HG03457 (cell line): ENCODE data around the gene GLRX.
A peak's percentile ranks its signal among the peaks of the same experiment; 100 is the strongest.
"Not testable (repeated sequence)": the region's sequence is repeated elsewhere in the genome, so short reads cannot be mapped to it uniquely, and the experiment has no call there.

Source experiments
- ATAC-seq: cut with Tn5 transposase; IDR thresholded peaks from one replicate; pipeline ENCODE4 v1.9.1; 2021; ENCODE audit warnings: moderate number of reproducible peaks; ENCODE audit not compliant: unreplicated experiment

Gene GLRX

DNA sequence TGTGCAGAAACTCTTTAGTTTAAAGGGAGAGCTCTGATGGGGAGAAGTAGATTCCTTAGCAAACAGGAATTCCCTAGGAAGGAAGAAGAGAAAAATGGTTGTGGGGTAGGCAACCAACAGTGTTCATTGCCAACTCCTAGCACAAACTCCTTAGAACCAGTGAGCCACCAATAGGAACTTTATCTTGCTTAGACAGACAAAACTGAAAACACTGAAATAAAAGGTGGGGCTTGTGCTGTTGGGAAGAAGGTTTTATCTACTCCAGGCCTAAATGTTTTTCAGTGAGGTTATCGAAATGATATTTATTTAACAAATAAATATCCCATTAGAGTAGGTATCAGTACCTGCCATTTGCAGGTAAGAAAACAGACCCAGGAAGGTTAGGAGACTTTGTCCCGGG, 7.7 kb upstream of the GLRX start:
- no peak for ATAC-seq

DNA sequence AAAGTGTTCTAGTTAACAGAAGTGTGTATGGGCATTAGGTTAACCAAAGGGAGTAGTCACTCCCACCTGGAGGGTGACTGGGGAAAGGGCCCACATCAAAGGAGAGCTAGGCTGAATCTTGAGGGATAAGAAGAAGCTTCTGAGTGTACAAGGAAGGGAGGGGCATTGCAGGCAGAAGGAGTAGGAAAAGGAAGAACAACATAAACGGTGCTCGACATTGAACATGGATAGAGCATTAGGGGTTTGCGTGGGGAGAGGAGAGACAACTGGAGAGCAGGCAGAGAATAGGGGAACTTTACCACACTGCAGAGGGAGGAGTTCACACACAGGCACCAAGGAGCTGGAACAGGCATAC, 5.3 kb upstream of the GLRX start:
- ATAC-seq = no peak

DNA sequence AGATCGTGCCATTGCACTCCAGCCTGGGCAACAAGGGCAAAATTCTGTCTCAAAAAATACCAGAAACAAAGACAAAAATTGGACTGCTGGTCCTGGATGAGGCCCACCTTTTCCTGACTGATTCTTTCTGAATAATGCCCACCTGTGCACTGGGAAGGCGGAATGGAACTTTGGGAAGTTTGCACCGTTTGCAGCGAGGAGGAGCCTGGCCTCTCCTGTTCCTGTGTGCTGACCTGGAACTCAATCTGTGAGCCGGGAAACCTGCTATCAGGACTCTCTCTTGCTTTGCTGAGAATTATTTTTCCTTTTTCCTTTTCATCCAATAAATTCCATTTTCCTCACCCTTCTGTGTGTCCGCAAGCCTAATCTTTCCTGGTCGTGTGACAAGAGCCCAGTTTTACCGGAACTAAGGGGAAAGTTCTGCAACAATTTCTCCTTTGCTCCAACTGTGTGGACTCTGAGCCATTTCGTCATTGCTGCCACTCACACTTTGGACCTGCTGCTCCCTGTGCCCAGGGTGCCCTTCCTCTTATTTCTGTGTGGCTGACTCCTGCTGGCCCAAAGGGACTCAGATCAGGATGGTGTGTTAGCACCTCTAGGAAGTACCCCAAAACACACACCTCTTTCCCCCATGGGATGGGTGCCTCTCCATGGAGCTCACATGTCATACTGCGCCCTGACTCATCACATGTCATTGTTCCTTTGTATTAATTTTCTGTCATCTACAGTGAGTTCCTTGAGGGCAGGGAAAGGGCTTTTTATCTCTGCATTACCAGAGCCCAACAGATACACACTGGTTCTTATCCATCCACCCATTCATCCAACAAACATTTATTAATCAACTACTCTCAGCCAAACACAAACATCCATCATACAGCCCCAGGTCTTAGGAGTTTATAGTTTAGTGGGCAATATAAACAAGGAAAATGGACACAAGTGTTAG, 4.7 kb upstream of the GLRX start:
- ATAC-seq = no peak

GRCh38 chr5:95825495-95825894, 3.0 kb upstream of the GLRX start:
- ATAC-seq = no peak

DNA sequence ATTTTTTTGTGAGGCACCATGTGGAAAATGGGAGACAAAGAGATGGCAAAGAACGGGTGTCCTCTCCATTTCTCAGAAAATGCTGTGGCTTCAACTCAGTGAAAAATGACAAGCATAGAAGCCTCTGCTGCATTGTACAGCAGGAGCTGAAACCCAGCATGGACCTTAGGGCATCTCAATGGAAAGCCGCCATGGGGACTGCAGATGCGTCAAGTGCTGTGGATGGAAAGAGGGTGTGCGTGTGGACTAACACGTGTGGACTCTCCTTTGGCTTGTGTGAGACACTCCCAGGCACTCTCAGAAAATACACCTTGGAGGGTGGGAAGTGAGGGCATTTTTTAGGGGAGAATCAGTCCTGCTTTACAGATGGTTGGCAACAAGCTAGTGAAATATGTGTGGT, 2.2 kb upstream of the GLRX start:
- ATAC-seq = no peak

GRCh38 chr5:95823738-95824609, 1.4 kb upstream of the GLRX start:
- peak; percentile 40 for ATAC-seq

- no peak for ATAC-seq
Measured at GRCh38 chr5:95823218-95823737, 752 bp upstream of the GLRX start.

GRCh38 chr5:95822043-95822541, 434 bp downstream of the GLRX start:
- ATAC-seq = peak; percentile 35

GRCh38 chr5:95821110-95822021, 1.2 kb downstream of the GLRX start:
- ATAC-seq = no peak

DNA sequence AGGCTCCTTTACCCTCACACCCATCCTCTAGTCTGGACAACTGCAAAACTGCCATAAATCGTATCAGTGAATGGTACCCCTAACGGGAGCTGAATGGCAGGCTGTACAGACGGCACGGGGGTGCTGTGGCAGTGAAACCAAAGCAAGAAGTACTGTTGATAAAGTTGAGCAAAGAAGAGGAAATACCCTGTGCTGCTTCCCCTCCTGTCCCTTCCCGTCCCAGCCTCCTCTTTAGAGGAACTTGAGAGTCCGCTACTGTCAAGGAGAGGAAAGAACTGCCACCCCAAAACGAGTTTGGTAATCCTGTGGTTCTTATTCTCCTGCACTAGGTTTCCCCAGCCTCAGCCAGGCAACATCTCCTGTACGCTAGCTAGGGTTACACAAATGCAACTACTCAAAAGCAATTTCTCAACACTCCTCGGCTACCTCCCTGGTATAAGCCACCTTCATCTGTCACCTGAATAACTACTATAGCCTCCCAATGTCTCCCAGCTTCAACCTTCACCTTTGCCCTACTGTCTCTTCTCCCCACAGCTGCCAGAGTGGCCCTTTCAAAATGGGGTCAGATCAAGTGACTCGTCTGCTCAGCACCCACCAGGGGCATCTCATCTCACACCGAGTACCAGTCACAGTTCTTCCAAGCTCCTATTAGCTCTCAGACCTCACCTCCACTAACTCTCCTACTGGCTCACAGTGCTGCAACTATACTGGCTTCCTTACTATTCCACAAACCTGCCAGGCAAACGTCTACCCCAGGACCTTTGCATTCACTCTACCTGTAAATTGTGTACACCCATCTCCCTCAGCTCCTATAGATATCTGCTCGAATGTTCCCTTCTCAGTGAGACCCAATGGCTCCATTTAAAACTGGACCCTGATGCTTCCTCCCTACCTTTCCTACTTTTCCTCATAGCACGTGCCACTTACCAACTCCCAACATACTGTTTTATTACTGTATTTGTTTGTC, 4.1 kb downstream of the GLRX start:
- ATAC-seq = no peak

DNA sequence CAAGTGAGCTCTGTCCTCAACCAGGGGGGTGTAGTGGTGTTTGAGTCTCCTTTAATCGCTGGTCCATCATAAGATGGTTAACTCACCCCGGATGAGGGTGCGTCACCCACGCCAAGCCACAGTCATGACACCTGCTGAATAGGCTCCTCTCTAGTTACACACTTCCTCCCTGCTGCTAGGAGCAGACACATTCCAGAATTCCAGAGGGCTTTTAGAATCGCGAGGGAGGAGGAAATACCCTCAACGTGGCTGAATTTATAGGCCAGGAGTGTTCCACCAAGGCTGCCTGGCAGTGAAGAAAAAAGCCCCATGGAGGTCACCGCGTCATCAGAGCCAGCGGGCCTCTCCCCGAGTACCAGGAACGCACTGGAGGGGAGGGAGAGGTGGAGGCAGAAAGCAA, 5.1 kb downstream of the GLRX start:
- ATAC-seq = no peak

DNA sequence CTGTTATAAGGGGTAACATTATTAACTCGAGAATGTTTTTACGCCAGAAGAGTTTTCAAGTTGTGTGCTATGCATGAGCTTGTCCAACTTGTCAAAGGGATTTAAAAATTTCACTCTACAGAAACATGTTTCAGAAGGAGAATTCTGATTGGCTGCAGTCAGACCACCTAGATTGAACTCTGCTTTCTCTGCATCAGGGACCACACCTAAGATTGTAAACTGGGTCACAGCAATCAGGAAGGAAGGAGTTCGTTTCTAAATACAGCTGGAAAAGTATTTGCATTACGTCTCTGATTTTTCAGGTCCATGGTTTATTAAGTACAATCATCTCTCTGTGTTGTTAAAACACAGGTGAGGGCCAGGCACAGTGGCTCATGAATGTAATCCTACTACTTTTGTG, 5.8 kb downstream of the GLRX start:
- no peak for ATAC-seq

DNA sequence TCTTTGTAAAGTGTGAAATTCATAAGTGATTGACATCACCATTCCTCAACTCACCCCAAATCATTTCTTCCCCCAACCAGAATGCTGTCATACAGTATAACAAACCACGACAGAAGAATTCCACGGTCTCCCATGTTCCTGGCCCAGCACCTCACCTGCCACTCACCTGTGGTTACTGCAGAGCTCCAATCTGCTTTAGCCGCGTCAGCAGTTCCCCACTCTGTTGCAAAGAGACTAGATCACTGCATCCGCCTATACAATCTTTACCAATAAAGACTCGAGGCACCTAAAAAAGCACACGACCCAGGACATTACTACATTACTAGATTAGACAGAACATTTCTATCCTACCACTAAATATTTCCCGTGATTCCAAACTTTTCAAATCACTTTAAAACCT, 6.2 kb downstream of the GLRX start:
- no peak for ATAC-seq

DNA sequence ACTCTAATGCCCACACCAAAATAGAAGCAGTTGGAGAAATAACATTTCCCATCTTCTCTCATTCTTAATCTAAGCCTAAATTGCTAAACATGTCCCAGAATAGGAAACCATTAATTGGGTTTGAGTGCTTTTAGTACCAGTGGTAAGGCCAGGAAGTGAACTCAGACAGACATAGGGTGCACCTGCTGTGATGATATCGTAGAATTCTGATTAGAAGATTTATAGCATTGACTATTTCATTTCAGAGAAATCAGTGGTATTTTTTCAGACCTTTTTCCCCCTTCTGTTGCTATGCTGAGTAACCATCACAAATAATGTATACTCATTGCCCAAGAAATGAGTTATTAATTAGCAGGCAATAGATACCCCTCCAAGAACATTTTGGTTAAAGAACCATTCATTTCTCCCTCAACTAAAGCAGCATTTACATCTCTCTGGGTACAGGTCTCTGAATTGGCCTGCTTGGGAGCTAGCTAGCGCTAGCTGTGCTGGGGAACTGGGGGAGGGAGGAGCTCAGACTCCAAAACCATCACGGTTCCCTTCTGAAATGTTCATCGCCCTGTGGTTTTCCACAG, 7.3 kb downstream of the GLRX start:
- ATAC-seq = no peak

DNA sequence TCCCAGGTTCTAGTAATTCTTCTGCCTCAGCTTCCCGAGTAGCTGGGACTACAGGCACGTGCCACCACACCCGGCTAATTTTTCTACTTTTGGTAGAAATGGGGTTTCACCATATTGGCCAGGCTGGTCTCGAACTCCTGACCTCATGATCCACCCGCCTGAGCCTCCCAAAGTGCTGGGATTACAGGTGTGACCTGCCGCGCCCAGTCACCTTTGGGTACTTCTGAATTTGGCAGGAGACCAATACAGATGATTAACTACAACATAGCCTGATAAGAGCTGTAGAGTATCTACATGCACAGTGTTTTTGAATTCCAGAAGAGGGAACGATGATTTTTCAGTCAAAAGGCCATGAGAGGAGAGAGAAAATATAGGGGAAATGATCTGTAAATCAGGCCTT, 9.5 kb downstream of the GLRX start:
- not testable (repeated sequence) for ATAC-seq

- no peak for ATAC-seq
Measured at GRCh38 chr5:95812074-95812471, 10.5 kb downstream of the GLRX start.

DNA sequence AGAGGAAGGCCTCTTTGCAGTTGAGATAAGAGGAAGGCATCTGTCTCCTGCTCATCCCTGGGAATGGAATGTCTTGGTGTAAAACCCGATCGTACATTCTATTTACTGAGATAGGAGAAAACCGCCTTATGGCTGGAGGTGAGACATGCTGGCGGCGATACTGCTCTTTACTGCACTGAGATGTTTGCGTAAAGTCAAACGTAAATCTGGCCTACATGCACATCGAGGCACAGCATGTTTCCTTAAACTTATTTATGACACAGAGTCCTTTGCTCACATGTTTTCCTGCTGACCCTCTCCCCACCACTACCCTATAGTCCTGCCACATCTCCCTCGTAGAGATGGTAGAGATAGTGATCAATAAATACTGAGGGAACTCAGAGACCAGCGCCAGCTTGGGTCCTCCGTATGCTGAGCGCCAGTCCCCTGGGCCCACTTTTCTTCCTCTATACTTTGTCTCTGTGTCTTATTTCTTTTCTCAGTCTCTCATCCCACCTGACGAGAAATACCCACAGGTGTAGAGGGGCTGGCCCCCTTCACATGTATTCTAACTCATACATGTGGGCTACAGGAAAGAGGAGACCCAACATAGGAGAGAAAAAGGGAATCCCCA, 11.0 kb downstream of the GLRX start:
- ATAC-seq = not testable (repeated sequence)

DNA sequence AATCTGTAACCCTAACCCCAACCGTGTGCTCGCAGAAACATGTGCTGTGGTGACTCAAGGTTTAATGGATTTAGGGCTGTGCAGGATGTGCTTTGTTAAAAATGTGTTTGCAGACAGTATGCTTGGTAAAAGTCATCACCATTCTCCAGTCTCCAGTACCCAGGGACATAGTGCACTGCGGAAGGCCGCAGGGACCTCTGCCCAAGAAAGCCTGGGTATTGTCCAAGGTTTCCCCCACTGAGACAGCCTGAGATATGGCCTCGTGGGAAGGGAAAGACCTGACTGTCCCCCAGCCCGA, 11.5 kb downstream of the GLRX start:
- ATAC-seq = not testable (repeated sequence)
